Stimulated activated CD8-positive, alpha-beta memory T cell treated with anti-CD3 and anti-CD28 coated beads, Interleukin-4, amount 100 ng/mL, for 24 hours (primary cell): ENCODE results near the gene ISL1.

Source experiments
- DNase-seq: peaks from one replicate; pipeline ENCODE4 v3.0.0-alpha.2; 2020; ENCODE audit warnings: low read depth

The ISL1 gene

DNA sequence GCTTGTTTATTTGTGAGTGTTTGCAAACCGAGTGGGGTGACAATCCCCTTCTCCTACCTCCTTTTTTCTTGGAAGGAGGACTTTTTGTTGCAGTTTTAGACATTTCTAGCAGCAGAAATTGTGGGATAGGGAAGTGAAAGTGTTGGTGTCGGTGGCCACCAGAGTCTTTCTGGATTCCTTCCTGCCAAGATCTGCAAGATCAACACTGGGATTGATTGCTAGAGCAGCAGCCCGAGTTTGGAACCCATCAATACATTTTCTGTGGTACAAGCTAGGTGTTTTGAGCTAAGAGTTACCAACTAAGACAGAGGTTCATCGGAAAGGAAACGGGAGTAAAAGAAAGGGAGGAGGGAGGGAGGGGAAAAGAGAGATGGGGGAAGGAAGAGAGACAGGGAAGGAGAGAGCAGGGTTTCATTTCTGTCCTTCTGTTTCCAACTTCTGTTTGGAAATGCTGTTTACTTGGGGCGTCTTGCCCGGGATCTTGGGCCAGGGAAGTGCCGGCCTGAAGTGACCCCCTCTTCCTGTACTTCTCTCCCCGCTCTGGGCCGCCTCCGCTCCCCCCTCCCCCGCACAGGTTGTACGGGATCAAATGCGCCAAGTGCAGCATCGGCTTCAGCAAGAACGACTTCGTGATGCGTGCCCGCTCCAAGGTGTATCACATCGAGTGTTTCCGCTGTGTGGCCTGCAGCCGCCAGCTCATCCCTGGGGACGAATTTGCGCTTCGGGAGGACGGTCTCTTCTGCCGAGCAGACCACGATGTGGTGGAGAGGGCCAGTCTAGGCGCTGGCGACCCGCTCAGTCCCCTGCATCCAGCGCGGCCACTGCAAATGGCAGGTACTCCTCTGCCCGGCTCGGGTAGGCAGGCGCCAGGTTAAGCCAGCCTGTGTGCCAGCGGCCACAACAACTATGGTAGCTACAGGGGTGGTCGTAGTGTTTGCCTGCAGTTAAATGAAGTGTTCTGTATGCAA lies 4.0 kb downstream of the ISL1 start:
- DNase-seq, result no peak

DNA sequence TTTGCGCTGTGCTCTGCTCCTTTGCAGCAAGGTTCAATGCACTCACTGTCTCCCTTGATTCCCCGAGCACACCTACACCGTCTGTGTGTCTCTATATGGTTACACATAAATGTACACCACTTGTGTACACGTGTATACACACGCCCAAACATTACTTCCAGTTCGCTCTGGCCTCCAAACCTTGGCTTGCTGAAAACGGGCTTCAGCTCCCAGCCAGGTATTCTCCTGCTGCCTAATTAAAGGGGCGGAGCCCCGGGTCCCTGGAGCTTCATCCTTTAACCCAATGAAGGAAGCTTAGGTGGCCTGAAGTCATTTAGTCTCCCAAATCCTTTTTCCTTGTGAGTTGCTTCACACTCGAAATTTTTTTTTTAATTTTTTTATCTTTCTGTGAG lies 4.6 kb downstream of the ISL1 start:
- DNase-seq, result no peak

DNA sequence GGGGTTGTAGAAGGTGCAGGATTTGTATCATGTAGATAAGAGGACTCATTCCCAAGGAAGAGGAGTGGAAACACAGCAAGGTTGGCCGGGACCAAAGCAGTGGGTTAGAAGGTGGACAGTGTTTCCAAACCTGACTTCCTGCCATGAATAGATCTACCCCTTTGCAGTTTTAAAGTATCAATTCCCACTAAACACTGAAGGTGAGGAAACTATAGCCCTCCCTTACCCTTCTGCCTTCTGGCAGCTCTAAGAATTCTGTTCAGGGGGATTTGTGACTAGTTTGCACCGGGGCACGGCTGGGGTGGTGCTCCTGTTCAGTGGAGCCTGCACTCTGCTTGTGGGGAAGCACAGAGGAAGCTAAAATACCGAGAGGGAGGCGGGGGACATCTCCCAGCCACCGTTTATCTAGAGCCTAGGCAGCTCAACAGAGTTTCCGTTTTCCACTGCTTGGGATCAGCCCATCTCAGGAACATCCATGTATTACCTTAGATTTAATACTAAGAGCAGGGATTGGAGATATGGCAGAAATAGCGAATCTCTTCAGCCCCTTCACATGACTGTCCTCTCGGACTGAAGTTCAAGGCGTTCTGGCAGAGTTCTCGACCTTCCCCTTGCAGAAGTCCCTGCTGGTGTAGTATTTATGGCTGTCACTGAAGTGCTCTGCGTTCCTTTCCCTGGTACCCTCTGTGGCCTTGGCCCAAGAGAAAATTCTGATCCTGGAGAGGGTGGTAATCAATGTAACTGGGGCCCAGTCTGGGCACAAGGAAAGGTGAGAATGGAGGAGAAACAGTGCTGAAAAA lies 5.4 kb downstream of the ISL1 start:
- no peak for DNase-seq

- DNase-seq, result no peak
Measured at GRCh38 chr5:51389288-51389576, 6.0 kb downstream of the ISL1 start.

DNA sequence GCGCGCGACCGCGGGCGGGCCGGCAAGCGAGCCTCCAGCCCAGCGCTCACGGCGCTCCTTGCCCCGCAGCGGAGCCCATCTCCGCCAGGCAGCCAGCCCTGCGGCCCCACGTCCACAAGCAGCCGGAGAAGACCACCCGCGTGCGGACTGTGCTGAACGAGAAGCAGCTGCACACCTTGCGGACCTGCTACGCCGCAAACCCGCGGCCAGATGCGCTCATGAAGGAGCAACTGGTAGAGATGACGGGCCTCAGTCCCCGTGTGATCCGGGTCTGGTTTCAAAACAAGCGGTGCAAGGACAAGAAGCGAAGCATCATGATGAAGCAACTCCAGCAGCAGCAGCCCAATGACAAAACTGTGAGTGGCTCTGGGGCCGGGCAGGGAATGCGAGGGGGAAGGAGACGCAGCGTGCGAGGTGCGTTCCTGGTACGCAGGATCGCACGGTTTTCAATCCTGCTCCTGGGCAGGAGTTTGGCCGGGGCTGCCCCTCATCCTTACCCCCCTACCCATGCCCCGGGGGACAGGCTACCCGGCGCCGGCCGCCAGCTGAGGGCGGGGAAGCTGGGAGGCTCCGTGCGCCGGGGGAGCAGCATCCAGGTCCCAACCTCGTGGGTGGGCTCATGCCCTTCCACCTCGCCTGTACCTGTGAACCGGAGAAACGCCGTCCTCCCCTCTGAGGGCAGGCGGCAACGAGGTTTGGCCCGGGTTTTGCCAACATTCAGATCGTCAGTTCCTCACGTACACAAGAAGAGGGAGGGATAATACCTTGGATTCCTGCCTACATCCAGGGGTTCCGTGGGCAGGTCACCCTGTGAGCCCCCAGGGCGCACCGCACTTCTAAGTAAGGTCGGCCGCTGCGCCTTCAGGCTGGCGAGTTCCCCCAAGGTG lies 6.6 kb downstream of the ISL1 start:
- no peak for DNase-seq

DNA sequence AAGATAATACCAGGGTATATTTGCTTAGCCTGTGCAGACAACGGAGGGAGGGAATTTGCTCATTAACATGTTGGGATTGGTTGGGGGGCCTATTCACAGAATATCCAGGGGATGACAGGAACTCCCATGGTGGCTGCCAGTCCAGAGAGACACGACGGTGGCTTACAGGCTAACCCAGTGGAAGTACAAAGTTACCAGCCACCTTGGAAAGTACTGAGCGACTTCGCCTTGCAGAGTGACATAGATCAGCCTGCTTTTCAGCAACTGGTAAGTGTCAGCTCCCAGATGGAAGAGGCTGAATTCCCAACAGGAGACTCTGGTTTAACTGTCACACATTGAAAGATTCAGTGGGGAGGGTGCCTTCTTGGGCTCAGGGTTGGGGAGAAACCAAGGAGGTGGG lies 7.9 kb downstream of the ISL1 start:
- DNase-seq, result no peak

DNA sequence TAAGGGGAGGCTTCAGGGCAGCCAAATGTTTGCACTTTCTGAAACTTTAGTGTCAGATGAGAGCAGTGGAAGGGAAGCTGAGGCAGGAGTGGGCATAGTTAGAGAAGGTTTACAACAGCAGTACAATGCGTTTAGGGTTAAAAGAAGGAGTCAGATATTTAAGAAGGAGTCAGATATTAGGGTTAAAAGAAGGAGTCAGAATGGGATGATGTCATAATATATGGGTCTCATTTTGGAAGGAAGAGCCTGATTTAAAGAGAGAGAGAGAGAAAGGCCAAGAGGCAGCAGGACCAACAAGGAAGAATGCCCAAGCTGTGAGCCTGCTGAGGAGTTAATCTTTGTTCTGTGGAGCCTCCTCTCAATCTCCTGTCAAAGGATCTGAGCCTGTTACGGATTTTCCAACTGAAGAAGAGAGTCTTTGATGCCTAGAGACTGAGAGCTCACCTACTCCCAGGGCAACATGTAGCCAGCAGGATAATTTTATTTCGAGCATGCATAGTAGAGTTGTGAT lies 9.5 kb downstream of the ISL1 start:
- no peak for DNase-seq

DNA sequence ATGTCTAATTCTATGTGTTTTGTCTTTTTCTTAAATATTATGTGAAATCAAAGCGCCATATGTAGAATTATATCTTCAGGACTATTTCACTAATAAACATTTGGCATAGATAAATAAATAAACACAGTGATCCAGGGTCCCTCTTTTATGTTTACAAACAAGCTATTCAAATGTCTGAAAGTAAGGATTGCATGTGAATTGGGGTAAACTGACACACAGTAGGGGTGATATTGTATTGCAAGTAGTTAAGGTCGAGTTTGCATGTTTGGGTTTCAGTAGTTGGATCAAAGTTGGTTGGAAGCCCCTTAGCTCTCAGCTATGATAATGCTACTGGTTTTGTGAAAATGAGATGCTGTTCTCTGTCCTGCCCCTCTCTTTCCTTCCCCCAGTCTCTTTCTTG lies 11.4 kb downstream of the ISL1 start:
- DNase-seq, result no peak

GRCh38 chr5:51395245-51395644 lies 12.0 kb downstream of the ISL1 start:
- DNase-seq, result no peak

GRCh38 chr5:51395666-51396356 lies 12.6 kb downstream of the ISL1 start:
- DNase-seq, result no peak

DNA sequence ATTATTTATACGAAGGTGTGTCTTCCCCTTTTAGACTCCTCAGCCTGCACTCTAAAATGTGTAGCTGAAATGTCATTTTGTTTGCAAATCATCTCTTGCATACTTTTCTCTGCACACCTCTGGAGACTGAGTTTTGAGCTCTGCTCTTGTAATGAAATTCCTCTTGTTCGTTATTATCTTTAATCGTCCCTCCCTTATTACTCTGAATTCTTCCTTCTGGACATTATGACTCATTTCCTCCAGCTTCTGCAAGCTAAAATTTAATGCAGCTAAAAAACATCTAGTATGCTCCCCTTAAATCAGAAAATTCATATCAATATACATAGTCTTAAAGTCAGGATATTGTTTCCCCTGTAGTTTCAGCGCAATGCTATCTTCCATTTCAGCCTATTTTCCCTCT lies 13.5 kb downstream of the ISL1 start:
- DNase-seq, result no peak

DNA sequence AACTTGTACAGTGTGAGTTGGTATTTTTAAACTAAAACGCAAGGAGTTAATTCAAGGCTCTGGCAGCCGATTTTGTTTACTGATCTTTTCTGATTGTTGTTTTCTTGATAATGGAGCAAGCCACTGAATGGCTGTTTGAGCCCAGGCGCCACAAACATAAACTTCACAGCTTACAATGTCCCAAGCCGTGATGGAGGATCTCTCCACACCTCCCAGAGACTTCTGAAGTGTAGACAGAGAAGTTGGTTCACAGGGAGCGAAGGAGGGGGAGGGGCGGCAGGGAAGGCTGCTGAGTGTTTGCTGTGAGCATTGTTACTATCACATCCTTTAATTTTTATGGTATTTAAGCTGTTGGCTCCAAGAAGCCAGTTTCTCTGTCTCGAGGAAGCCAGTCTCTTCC lies 14.7 kb downstream of the ISL1 start:
- no peak for DNase-seq

DNA sequence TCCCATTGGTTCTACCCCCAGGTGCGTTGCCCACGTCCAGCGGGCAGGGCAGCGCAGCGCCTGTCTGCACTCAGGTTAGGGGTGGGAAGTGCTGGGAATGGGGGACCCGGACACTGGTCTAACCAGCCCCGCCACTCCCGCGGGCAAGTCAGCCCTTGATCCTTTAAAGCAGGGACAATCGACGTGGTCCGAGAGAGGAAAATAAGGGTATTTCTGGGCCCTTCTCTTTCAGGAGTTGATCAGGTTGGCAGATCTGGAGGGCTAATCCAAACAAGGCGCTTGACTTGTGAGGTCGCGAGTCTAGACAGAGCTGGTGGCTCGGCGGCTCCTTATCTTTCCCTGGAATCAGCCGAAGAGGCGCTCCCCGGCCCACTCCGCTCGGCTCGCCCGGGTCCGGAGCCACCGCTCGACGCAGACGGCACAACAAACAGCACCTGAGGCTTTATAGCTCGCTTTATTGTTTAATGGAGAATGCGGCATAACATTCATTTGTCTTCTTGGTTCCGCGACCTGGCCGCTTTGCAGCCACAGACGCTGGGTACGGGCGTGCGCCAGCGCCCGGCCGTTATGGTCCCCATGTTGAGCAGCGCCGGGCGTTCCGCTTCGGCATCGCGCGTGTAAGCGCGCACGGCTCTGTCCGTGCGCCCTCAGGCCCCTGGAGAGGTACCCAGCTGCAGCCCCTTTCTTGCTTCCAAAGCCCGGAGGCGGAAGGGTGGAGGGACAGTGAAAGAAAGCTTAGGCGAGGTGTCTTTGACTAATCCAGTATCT lies 15.8 kb downstream of the ISL1 start:
- DNase-seq, result no peak

- no peak for DNase-seq
Measured at GRCh38 chr5:51399643-51400006, 16.4 kb downstream of the ISL1 start.

DNA sequence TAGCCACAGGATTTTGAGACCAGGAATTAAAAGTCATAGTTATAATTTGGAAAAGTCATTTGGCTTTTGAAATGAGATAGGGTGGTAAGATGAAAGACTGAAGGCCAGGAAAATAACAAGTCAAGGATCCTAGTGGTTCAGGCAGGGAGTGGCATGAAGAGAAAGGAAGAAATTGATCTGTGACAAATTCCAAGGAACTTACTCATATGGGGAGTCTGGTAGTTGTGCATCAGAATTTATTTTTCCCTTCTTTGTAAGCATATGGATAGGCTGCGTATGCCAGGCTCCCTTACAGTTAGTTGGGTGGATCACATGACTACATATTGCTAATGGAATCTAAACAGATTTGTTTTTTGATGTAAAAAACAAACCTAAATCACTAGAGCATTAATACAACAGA lies 21.0 kb downstream of the ISL1 start:
- no peak for DNase-seq

GRCh38 chr5:51411921-51412325 lies 28.7 kb downstream of the ISL1 start:
- no peak for DNase-seq

- no peak for DNase-seq
Measured at GRCh38 chr5:51414516-51414915, 31.3 kb downstream of the ISL1 start.

GRCh38 chr5:51416149-51416548 lies 32.9 kb downstream of the ISL1 start:
- DNase-seq, result no peak

DNA sequence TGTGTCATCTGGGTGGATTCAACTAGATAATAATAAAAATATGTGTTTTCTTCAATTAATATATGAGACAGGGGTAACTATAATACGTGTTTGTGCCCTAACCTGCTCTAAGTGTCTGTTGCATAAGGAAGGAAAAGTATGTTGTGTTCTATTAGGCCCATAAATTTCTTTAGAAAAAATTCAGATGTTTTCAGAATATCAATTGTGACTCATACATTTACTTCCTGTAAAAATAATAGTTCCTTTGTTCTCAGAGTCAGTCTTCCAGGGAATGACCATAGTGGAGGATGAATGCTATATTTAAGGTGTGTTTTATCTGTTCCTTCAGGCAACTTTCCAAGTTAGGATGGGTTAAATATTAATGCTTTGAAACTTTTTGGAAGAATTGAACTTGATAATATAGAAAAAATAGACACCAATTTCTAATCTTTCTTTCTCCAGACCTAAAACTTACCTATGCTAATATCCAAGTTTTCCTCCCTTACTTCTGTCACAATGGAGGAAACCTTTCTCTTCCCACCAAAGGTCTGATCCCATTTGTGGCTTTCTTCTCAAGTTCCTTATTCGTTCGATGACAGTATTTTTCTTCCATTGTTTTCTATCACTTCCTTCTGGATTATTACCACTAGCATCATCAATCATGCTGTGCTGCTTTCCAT lies 49.9 kb downstream of the ISL1 start:
- no peak for DNase-seq

DNA sequence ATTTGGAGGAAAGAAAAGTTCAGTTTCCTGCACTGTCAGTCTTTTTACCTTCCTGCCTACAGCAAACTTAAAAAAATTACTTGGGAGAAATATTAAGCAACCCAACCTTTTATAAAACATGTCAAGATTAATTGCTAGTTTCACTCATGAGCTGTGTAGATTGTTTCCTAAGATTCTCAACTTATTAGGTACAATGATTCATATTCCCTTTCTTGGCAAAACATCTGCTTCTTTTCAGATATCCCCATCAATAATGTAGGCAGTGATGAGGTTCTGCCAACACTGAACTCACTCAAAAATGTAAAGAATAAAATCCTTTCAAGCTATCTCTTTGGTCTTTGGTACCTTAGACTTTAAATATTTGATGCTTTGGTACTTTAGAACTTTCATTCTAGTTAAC lies 56.0 kb downstream of the ISL1 start:
- DNase-seq, result no peak
